Mesenchymal stem cell (in vitro differentiated cells and primary cell): ENCODE results near the gene FOXN3.

ENCODE experiments used
- DNase-seq: peaks from one replicate; pipeline ENCODE4 v3.0.0-alpha.2; 2013
- H2AFZ ChIP-seq: one replicate; pipeline ENCODE4 v1.6.1; 2013; ENCODE audit warnings: low read depth, mild to moderate bottlenecking, control low read depth, inconsistent platforms, low read length, moderate library complexity
- H2AK5ac ChIP-seq: 2 replicates; pipeline ENCODE4 v1.6.1; 2013; ENCODE audit warnings: low read length, moderate library complexity, mild to moderate bottlenecking, inconsistent platforms; ENCODE audit not compliant: severe bottlenecking
- H2BK120ac ChIP-seq: one replicate; pipeline ENCODE4 v1.6.1; 2013; ENCODE audit warnings: low read depth, mild to moderate bottlenecking, inconsistent platforms, low read length, moderate library complexity
- H2BK12ac ChIP-seq, 2 experiments: one replicate each; pipeline ENCODE4 v1.6.1; 2013; ENCODE audit warnings: inconsistent platforms in 2 of 2, low read length in 2 of 2, mild to moderate bottlenecking in 2 of 2, moderate library complexity in 2 of 2, control low read depth in 1 of 2
- H2BK15ac ChIP-seq: one replicate; pipeline ENCODE4 v1.6.1; 2013; ENCODE audit warnings: mild to moderate bottlenecking, low read depth, inconsistent platforms; ENCODE audit not compliant: poor library complexity, severe bottlenecking
- H2BK5ac ChIP-seq: 2 replicates; pipeline ENCODE4 v1.6.1; 2013; ENCODE audit warnings: low read depth, mild to moderate bottlenecking, low read length, control low read depth, inconsistent platforms; ENCODE audit not compliant: poor library complexity, severe bottlenecking
- H3K14ac ChIP-seq, 2 experiments: one replicate each; pipeline ENCODE4 v1.6.1; 2013; ENCODE audit warnings: inconsistent platforms in 2 of 2, low read length in 2 of 2, control low read depth in 1 of 2, mild to moderate bottlenecking in 1 of 2, moderate library complexity in 1 of 2
- H3K18ac ChIP-seq, 2 experiments: one replicate each; pipeline ENCODE4 v1.6.1; 2013; ENCODE audit warnings: inconsistent platforms in 2 of 2, low read length in 2 of 2, control low read depth in 1 of 2, low read depth in 1 of 2, mild to moderate bottlenecking in 1 of 2
- H3K23ac ChIP-seq, 2 experiments: one replicate each; pipeline ENCODE4 v1.6.1; 2013; ENCODE audit warnings: inconsistent platforms in 2 of 2, low read length in 2 of 2, mild to moderate bottlenecking in 2 of 2, moderate library complexity in 2 of 2, control low read depth in 1 of 2
- H3K27ac ChIP-seq: 2 replicates; pipeline ENCODE4 v1.5.1; 2013; ENCODE audit warnings: mild to moderate bottlenecking, moderate library complexity, low read length, control low read depth, inconsistent platforms; ENCODE audit not compliant: poor library complexity, severe bottlenecking
- H3K27me3 ChIP-seq, 2 experiments: 2 replicates each; pipeline versions ENCODE4 v1.6.1 to v1.7.0; 2013; ENCODE audit warnings: low read length in 2 of 2, mild to moderate bottlenecking in 2 of 2, moderate library complexity in 2 of 2, control low read depth in 1 of 2, inconsistent platforms in 1 of 2; ENCODE audit not compliant: control insufficient read depth in 1 of 2, insufficient read depth in 1 of 2
- H3K36me3 ChIP-seq, 2 experiments: 2 replicates each; pipeline versions ENCODE4 v1.6.1 to v1.7.0; 2013; ENCODE audit warnings: low read length in 2 of 2, control low read depth in 1 of 2, inconsistent platforms in 1 of 2, low read depth in 1 of 2, mild to moderate bottlenecking in 1 of 2; ENCODE audit not compliant: insufficient read depth in 2 of 2, control insufficient read depth in 1 of 2
- H3K4ac ChIP-seq, 2 experiments: one replicate each; pipeline ENCODE4 v1.6.1; 2013; ENCODE audit warnings: inconsistent platforms in 2 of 2, low read length in 2 of 2, mild to moderate bottlenecking in 2 of 2, moderate library complexity in 2 of 2, control low read depth in 1 of 2, low read depth in 1 of 2
- H3K4me1 ChIP-seq: 2 replicates; pipeline ENCODE4 v1.6.1; 2013; ENCODE audit warnings: low read depth, low read length, control low read depth; ENCODE audit not compliant: control insufficient read depth, insufficient read depth
- H3K4me2 ChIP-seq: 2 replicates; pipeline ENCODE4 v1.6.1; 2013; ENCODE audit warnings: low read length, mild to moderate bottlenecking, inconsistent platforms; ENCODE audit not compliant: poor library complexity, severe bottlenecking
- H3K4me3 ChIP-seq, 2 experiments: 2 replicates each; pipeline versions ENCODE4 v1.5.1 to v1.7.0; 2013; ENCODE audit warnings: low read length in 2 of 2, mild to moderate bottlenecking in 2 of 2, control low read depth in 1 of 2, low read depth in 1 of 2; ENCODE audit not compliant: insufficient read depth in 1 of 2
- H3K79me1 ChIP-seq: replicated peaks from 2 replicates; pipeline ENCODE4 v1.6.1; 2013; ENCODE audit warnings: mild to moderate bottlenecking, control low read depth, low read length, inconsistent platforms; ENCODE audit not compliant: poor library complexity, severe bottlenecking
- H3K9ac ChIP-seq: 2 replicates; pipeline ENCODE4 v1.7.0; 2013; ENCODE audit warnings: mild to moderate bottlenecking, low read length, moderate library complexity
- H3K9me3 ChIP-seq: 2 replicates; pipeline ENCODE4 v1.7.0; 2013; ENCODE audit warnings: mild to moderate bottlenecking, low read length; ENCODE audit not compliant: control insufficient read depth
- H4K8ac ChIP-seq: one replicate; pipeline ENCODE4 v1.6.1; 2013; ENCODE audit warnings: inconsistent platforms, mild to moderate bottlenecking, low read length, moderate library complexity
- H4K91ac ChIP-seq: one replicate; pipeline ENCODE4 v1.6.1; 2013; ENCODE audit warnings: mild to moderate bottlenecking, low read length, inconsistent platforms
- WGBS: methylation state at CpG from one replicate; pipeline ENCODE4 v1.1.7; 2013; ENCODE audit warnings: mixed read lengths; 5-methylcytosine and 5-hydroxymethylcytosine counted together

Gene FOXN3

DNA sequence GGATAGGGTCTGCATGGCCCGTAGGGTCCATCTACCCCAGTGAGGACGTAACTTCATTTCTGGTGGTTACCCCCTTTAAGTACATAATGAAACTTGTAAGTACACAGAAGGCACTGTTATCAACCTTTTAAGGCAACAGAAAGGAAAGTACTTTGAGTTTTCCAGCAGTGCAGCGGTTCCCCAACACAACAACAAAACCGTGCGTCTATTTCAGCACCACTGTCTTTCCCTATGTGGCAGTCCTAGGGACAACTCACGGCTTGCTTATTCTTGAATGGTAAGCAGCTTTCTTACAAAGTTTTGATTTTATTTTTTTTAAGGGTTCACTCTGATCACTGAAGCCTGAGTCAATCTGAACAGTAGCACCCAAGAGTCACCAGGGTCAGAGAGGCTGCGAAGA lies 46.3 kb downstream of the FOXN3 start:
- Histone ChIP-seq H3K4ac (no peak overlapping the region), H3K27ac (no peak overlapping the region)
- DNase-seq, result no peak

GRCh38 chr14:89370381-89370780 lies 46.7 kb downstream of the FOXN3 start:
- Histone ChIP-seq H2AK5ac (no peak overlapping the region), H2BK120ac (no peak overlapping the region), H3K9ac (no peak overlapping the region), H3K36me3 (peaks cover 0 to 4% of the 10 kb centered on the region in 2 experiments), H4K91ac (no peak overlapping the region), H3K4me3 (no peak overlapping the region), H2BK5ac (no peak overlapping the region), H2AFZ (no peak overlapping the region), H3K9me3 (no peaks in the 10 kb centered on the region), H3K4me2 (no peak overlapping the region), H3K79me1 (peaks cover 39% of the 10 kb centered on the region), H2BK15ac (no peak overlapping the region), H3K27ac (no peak overlapping the region), H4K8ac (no peak overlapping the region), H3K27me3 (no peaks in the 10 kb centered on the region), H3K4ac (no peak overlapping the region), H3K23ac (no peak overlapping the region), H3K4me1 (peaks cover 12% of the 10 kb centered on the region), H3K14ac (no peak overlapping the region), H2BK12ac (no peak overlapping the region), H3K18ac (no peak overlapping the region)
- 86% methylated on average over 4 of the region's 4 CpGs for WGBS
- DNase-seq, result no peak

More for the DNA sequence above, 46.3 kb downstream of the FOXN3 start:
- H3K27me3 ChIP-seq, result no peaks in the 10 kb centered on the region
- no peak overlapping the region for H2BK15ac ChIP-seq
- H2AK5ac ChIP-seq, result no peak overlapping the region
- H3K4me3 ChIP-seq, result no peak overlapping the region
- no peak overlapping the region for H2BK5ac ChIP-seq
- no peak overlapping the region for H3K18ac ChIP-seq
- no peak overlapping the region for H3K4me2 ChIP-seq
- no peaks in the 10 kb centered on the region for H3K9me3 ChIP-seq
- no peak overlapping the region for H2BK12ac ChIP-seq
- H3K79me1 ChIP-seq, result peaks cover 39% of the 10 kb centered on the region
- H3K14ac ChIP-seq, result no peak overlapping the region
- H4K91ac ChIP-seq, result no peak overlapping the region
- H3K36me3 ChIP-seq, result peaks cover 0 to 4% of the 10 kb centered on the region in 2 experiments
- H4K8ac ChIP-seq, result no peak overlapping the region
- no peak overlapping the region for H2AFZ ChIP-seq
- H2BK120ac ChIP-seq, result no peak overlapping the region
- no peak overlapping the region for H3K9ac ChIP-seq
- 83% methylated on average over 5 of the region's 7 CpGs for WGBS
- peaks cover 12% of the 10 kb centered on the region for H3K4me1 ChIP-seq
- no peak overlapping the region for H3K23ac ChIP-seq

DNA sequence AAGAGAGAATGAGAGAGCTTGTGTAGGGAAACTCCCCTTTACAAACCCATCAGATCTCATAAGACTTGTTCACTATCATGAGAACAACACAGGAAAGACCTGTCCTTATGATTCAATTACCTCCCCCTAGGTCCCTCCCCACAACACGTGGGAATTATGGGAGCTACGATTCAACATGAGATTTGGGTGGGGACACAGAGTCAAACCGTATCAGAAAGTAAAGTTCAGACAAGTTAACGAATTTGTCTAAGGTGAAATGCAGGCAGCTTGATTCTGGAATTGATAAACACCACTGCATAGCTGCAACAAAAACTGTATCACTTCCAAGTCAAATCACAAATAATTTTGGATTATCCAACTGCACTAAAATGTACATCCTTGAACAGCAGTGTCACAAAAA lies 47.4 kb downstream of the FOXN3 start:
- Histone ChIP-seq H3K9me3 (no peaks in the 10 kb centered on the region), H2BK120ac (no peak overlapping the region), H3K36me3 (peaks cover 0 to 4% of the 10 kb centered on the region in 2 experiments), H2BK12ac (no peak overlapping the region), H2AFZ (no peak overlapping the region), H3K18ac (no peak overlapping the region), H4K91ac (no peak overlapping the region), H3K14ac (no peak overlapping the region), H3K27me3 (no peaks in the 10 kb centered on the region), H3K4me2 (no peak overlapping the region), H3K4me1 (peaks cover 14% of the 10 kb centered on the region), H2AK5ac (no peak overlapping the region), H3K27ac (no peak overlapping the region), H2BK15ac (no peak overlapping the region), H3K79me1 (peaks cover 41% of the 10 kb centered on the region), H3K4ac (no peak overlapping the region), H3K4me3 (no peak overlapping the region), H2BK5ac (no peak overlapping the region), H4K8ac (no peak overlapping the region), H3K9ac (no peak overlapping the region), H3K23ac (no peak overlapping the region)
- WGBS, result 97% methylated on average over 4 of the region's 4 CpGs
- DNase-seq, result no peak

DNA sequence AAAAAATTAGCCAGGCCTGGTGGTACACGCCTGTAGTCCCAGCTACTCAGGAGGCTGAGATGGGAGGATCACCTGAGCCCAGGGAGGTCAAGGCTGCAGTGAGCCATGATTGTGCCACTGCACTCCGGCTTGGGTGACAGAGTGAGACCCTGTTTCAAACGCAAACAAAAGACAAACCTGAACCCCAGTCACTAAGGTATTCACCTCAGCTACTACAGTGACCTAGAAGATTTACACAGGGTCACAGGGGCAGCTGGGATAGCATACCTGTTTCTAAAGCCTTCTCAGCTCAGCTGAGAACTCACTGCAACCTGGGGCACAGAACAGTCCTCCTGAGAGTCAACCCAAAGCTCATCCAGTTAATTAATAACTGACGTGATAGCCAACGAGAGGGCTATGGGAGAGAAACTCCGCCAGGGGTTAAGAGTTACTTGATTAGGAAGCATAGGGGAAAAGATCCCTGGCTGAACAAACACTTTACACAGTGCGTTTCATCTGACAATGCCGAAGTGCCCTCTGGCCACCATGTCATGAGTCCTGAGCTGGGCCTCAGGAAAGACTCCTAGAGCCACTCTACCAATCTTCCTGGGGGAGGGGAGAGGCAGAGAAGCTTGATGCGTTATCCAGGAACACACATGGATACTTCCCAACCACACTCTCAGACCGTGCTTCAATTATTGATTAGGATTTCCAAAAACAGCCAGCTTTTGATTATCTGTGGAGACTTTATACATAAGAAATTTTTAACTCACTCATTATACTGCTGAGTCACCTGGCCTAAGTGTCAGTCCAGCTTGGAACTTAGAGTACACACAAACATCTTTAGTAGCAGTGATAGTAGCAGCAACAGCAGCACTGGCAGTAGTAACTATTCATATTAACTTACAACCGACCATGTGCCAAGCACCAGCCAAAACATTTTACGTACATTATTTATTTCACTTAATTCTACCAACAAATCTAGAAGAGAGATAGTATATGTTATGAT lies 48.2 kb downstream of the FOXN3 start:
- H2BK5ac ChIP-seq, result no peak overlapping the region
- H2BK120ac ChIP-seq, result no peak overlapping the region
- H2AK5ac ChIP-seq, result no peak overlapping the region
- H3K9ac ChIP-seq, result no peak overlapping the region
- no peak overlapping the region for H3K18ac ChIP-seq
- no peak overlapping the region for H3K23ac ChIP-seq
- peak; percentile 24 for DNase-seq
- no peak overlapping the region for H3K14ac ChIP-seq
- no peak overlapping the region for H3K4me2 ChIP-seq
- peaks cover 15% of the 10 kb centered on the region for H3K4me1 ChIP-seq
- WGBS, result 88% methylated on average over 9 of the region's 12 CpGs
- no peak overlapping the region for H3K4ac ChIP-seq
- H3K27me3 ChIP-seq, result no peaks in the 10 kb centered on the region
- peaks cover 0 to 4% of the 10 kb centered on the region in 2 experiments for H3K36me3 ChIP-seq
- no peak overlapping the region for H4K91ac ChIP-seq
- no peak overlapping the region for H3K27ac ChIP-seq
- H2BK12ac ChIP-seq, result no peak overlapping the region
- H2BK15ac ChIP-seq, result no peak overlapping the region
- H3K9me3 ChIP-seq, result no peaks in the 10 kb centered on the region
- H3K4me3 ChIP-seq, result no peak overlapping the region
- H3K79me1 ChIP-seq, result peaks cover 42% of the 10 kb centered on the region
- peak overlapping the region; percentile 19 for H4K8ac ChIP-seq
- no peak overlapping the region for H2AFZ ChIP-seq
